Measurements from ENCODE around the gene ST7.

DNA sequence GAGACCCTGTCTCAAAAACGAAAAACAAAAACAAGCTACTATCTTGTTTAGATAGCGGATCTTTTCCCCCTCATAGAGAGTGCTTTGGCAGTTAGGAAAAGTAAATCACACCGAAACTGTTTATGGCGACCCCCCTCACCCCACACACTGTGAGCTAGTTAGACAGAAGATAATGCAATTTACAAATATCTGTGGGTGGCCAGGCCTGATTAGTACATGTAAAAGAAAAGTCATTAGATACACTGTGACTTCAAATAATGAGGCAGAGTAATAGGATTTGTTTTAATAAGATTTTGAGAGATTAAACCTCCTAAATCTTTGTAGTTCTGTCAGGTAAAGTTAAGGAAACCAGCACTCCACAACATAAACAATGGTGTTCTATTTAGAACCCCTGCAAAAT, 121.1 kb downstream of the ST7 start:
- no peak for TF ChIP-seq POLR2AphosphoS5 (IDR thresholded peaks at IDR 0.05)
- TF ChIP-seq, protein P1, sequence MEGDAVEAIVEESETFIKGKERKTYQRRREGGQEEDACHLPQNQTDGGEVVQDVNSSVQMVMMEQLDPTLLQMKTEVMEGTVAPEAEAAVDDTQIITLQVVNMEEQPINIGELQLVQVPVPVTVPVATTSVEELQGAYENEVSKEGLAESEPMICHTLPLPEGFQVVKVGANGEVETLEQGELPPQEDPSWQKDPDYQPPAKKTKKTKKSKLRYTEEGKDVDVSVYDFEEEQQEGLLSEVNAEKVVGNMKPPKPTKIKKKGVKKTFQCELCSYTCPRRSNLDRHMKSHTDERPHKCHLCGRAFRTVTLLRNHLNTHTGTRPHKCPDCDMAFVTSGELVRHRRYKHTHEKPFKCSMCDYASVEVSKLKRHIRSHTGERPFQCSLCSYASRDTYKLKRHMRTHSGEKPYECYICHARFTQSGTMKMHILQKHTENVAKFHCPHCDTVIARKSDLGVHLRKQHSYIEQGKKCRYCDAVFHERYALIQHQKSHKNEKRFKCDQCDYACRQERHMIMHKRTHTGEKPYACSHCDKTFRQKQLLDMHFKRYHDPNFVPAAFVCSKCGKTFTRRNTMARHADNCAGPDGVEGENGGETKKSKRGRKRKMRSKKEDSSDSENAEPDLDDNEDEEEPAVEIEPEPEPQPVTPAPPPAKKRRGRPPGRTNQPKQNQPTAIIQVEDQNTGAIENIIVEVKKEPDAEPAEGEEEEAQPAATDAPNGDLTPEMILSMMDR (IDR thresholded peaks at IDR 0.05): no peak

Data from transverse colon (tissue), 4 donors.